Measurements from ENCODE around the gene MYEF2. TPM values are rescaled to one million over a fixed set of nuclear protein-coding genes. Genes with fewer than 3 reads are reported as not detected.

Gene MYEF2
- total RNA-seq (2021), result 112 TPM in 2 replicates
- Bru-seq, nascent RNA, result percentile 96 among the genes with signal in this experiment
- percentile 97 among the genes with signal in this experiment for BruChase-seq, experiment 1, labeled RNA remaining after a 2-hour chase
- BruChase-seq, experiment 2, labeled RNA remaining after a 6-hour chase, result percentile 95 among the genes with signal in this experiment
- long read RNA-seq, full-length matches to known transcripts, result 5 of 69 reads
- long read RNA-seq, partial matches to known transcripts, result 9 of 69 reads
- long read RNA-seq, other reads (novel, unspliced or antisense), result 55 of 69 reads

GRCh38 chr15:48177766-48178647 lies at the start of gene MYEF2:
MYEF2 (minus strand) TSS chr15:48178295; CDS start chr15:48178237, 58 bp downstream.
- BruUV-seq (replicated peaks), result no TSS peak
- ChIA-PET CTCF (interaction anchor here (0.6 kb wide), 1 partner anchor 167 kb away, joined by 3 read pairs; no protein-coding TSS in a partner anchor), POLR2A (ENCODE audit: low non-redundant PET) (interaction anchor here (0.6 kb wide), 2 partner anchors 145 to 436 kb away, joined by 3 read pairs; no protein-coding TSS in a partner anchor)

GRCh38 chr15:48225771-48226170 lies 47.7 kb upstream of the MYEF2 start:
- Histone ChIP-seq H3K4me3 (ENCODE audit: low read depth, low read length, poor library complexity, severe bottlenecking) (no peak overlapping the region), H3K4me1 (ENCODE audit: insufficient read depth, low read length, poor library complexity, severe bottlenecking) (no peaks in the 10 kb centered on the region), H3K27me3 (replicated peaks; ENCODE audit: insufficient read depth, low read depth, low read length, poor library complexity) (peaks cover 12% of the 10 kb centered on the region), H3K9me3 (ENCODE audit: low read depth, low read length, poor library complexity, severe bottlenecking) (no peaks in the 10 kb centered on the region), H3K27ac (ENCODE audit: low read depth, low read length, poor library complexity, severe bottlenecking) (no peak overlapping the region), H3K36me3 (ENCODE audit: insufficient read depth, low read length, poor library complexity, severe bottlenecking) (no peaks in the 10 kb centered on the region)
- intact Hi-C loops (cut with micrococcal nuclease; ENCODE audit: unreplicated experiment), result no loop called here
- POLR2A ChIA-PET (ENCODE audit: low non-redundant PET), result no interaction called here
- CTCF ChIA-PET, result no interaction called here
- TF ChIP-seq CTCF (conservative IDR thresholded peaks at IDR 0.05; ENCODE audit: low read depth, low read length), result no peak
- DNase-seq (ENCODE audit: low spot score), result no peak
- BruUV-seq (replicated peaks), result no TSS peak

More at GRCh38 chr15:48177766-48178647, at the start of gene MYEF2:
- intact Hi-C loops (cut with micrococcal nuclease; ENCODE audit: unreplicated experiment), result no loop called here
- H3K27ac ChIP-seq (ENCODE audit: low read depth, low read length, poor library complexity, severe bottlenecking), result peak within 1 kb of the TSS; percentile 93
- H3K27me3 ChIP-seq (replicated peaks; ENCODE audit: insufficient read depth, low read depth, low read length, poor library complexity), result peaks cover under 1% of the 10 kb centered on the region
- peaks cover 12% of the 10 kb centered on the region for H3K9me3 ChIP-seq (ENCODE audit: low read depth, low read length, poor library complexity, severe bottlenecking)
- peak; percentile 92 for DNase-seq (ENCODE audit: low spot score)
- no peaks in the 10 kb centered on the region for H3K36me3 ChIP-seq (ENCODE audit: insufficient read depth, low read length, poor library complexity, severe bottlenecking)
- peaks cover 11% of the 10 kb centered on the region for H3K4me1 ChIP-seq (ENCODE audit: insufficient read depth, low read length, poor library complexity, severe bottlenecking)
- TF ChIP-seq CTCF (conservative IDR thresholded peaks at IDR 0.05; ENCODE audit: low read depth, low read length) (no peak), EZH2 (IDR thresholded peaks at IDR 0.05; ENCODE audit: borderline replicate concordance, low read depth, low read length, poor library complexity, severe bottlenecking) (no peak)
- peak within 1 kb of the TSS; percentile 74 for H3K4me3 ChIP-seq (ENCODE audit: low read depth, low read length, poor library complexity, severe bottlenecking)

GRCh38 chr15:48222627-48223026 lies 44.5 kb upstream of the MYEF2 start:
- TF ChIP-seq EZH2 (IDR thresholded peaks at IDR 0.05; ENCODE audit: borderline replicate concordance, low read depth, low read length, poor library complexity, severe bottlenecking) (no peak), CTCF (conservative IDR thresholded peaks at IDR 0.05; ENCODE audit: low read depth, low read length) (no peak)
- DNase-seq (ENCODE audit: low spot score), result no peak
- BruUV-seq (replicated peaks), result no TSS peak
- H3K4me3 ChIP-seq (ENCODE audit: low read depth, low read length, poor library complexity, severe bottlenecking), result no peak overlapping the region
- no peaks in the 10 kb centered on the region for H3K36me3 ChIP-seq (ENCODE audit: insufficient read depth, low read length, poor library complexity, severe bottlenecking)
- intact Hi-C loops (cut with micrococcal nuclease; ENCODE audit: unreplicated experiment), result no loop called here
- ChIA-PET POLR2A (ENCODE audit: low non-redundant PET) (no interaction called here), CTCF (no interaction called here)
- no peaks in the 10 kb centered on the region for H3K9me3 ChIP-seq (ENCODE audit: low read depth, low read length, poor library complexity, severe bottlenecking)
- no peaks in the 10 kb centered on the region for H3K4me1 ChIP-seq (ENCODE audit: insufficient read depth, low read length, poor library complexity, severe bottlenecking)
- no peak overlapping the region for H3K27ac ChIP-seq (ENCODE audit: low read depth, low read length, poor library complexity, severe bottlenecking)
- H3K27me3 ChIP-seq (replicated peaks; ENCODE audit: insufficient read depth, low read depth, low read length, poor library complexity), result peaks cover 13% of the 10 kb centered on the region
